ENCODE data around the gene ARPP19.

DNA sequence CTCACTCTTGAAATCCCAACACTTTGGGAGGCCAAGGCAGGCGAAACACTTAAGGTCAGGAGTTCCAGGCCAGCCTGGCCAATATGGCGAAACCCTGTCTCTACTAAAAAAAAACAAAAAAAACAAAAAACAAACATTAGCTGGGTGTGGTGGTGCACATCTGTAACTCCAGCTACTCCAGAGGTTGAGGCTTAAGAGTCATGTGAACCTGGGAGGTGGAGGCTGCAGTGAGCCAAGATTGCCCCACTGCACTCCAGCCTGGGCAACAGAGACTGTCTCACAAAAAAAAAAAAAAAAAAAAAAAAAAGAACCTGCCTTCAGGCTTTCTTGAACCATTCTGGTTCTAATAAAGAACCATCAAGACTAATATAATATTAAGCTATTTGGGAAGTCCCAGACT, 16.5 kb downstream of the ARPP19 start:
- no peak for TF ChIP-seq POLR2A (IDR thresholded peaks at IDR 0.05; ENCODE audit: low read depth, low read length)
- TF ChIP-seq SMC3 (IDR thresholded peaks at IDR 0.05; ENCODE audit: low read depth, low read length) = no peak
- TF ChIP-seq, protein P1, sequence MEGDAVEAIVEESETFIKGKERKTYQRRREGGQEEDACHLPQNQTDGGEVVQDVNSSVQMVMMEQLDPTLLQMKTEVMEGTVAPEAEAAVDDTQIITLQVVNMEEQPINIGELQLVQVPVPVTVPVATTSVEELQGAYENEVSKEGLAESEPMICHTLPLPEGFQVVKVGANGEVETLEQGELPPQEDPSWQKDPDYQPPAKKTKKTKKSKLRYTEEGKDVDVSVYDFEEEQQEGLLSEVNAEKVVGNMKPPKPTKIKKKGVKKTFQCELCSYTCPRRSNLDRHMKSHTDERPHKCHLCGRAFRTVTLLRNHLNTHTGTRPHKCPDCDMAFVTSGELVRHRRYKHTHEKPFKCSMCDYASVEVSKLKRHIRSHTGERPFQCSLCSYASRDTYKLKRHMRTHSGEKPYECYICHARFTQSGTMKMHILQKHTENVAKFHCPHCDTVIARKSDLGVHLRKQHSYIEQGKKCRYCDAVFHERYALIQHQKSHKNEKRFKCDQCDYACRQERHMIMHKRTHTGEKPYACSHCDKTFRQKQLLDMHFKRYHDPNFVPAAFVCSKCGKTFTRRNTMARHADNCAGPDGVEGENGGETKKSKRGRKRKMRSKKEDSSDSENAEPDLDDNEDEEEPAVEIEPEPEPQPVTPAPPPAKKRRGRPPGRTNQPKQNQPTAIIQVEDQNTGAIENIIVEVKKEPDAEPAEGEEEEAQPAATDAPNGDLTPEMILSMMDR (conservative IDR thresholded peaks at IDR 0.05; ENCODE audit: low read depth, low read length) = no peak
- no peak for TF ChIP-seq RCOR1 (IDR thresholded peaks at IDR 0.05; ENCODE audit: insufficient replicate concordance, low read length)
- TF ChIP-seq, protein P2, sequence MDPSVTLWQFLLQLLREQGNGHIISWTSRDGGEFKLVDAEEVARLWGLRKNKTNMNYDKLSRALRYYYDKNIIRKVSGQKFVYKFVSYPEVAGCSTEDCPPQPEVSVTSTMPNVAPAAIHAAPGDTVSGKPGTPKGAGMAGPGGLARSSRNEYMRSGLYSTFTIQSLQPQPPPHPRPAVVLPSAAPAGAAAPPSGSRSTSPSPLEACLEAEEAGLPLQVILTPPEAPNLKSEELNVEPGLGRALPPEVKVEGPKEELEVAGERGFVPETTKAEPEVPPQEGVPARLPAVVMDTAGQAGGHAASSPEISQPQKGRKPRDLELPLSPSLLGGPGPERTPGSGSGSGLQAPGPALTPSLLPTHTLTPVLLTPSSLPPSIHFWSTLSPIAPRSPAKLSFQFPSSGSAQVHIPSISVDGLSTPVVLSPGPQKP (IDR thresholded peaks at IDR 0.05; ENCODE audit: borderline replicate concordance, low read depth, low read length) = no peak
- no peak for TF ChIP-seq MXI1 (IDR thresholded peaks at IDR 0.05; ENCODE audit: borderline replicate concordance, low read depth, low read length)
- TF ChIP-seq CEBPB (IDR thresholded peaks at IDR 0.05; ENCODE audit: low read depth, low read length) = no peak
- TF ChIP-seq CHD1 (IDR thresholded peaks at IDR 0.05; ENCODE audit: low read depth, low read length) = no peak
- no peak for TF ChIP-seq NFE2L2 (IDR thresholded peaks at IDR 0.05; ENCODE audit: low read depth, low read length)
- no peak for TF ChIP-seq BHLHE40 (IDR thresholded peaks at IDR 0.05; ENCODE audit: low read depth, low read length)

All from IMR-90 (cell line).